ENCODE measurements around the gene RASL10B. TPM values are rescaled to one million over a fixed set of nuclear protein-coding genes. Genes with fewer than 3 reads are reported as not detected.

The RASL10B gene
- total and polyA plus RNA-seq, 10 of the 15 experiments (the other 5 are each of a cell fraction or from before 2014, with no cell fraction given): not detected

DNA sequence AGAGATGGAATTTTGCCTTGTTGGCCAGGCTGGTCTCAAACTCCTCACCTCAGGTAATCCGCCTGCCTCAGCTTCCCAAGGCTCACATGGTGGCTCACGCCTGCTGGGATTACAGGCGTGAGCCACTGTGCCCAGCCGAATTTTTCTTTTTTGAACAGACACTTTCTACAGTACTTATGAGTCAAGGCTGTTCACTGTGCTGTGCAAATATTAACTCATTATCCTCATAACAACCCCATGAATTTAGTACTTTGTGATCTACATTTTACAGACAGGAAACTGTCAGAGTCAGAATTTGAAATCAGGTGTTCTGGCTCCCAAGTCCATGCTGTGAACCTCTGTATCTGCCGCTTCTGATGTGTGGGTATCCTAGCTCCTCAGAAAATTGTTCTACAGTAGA is 25.7 kb upstream of the RASL10B start (continued):
- TF ChIP-seq, protein P1, sequence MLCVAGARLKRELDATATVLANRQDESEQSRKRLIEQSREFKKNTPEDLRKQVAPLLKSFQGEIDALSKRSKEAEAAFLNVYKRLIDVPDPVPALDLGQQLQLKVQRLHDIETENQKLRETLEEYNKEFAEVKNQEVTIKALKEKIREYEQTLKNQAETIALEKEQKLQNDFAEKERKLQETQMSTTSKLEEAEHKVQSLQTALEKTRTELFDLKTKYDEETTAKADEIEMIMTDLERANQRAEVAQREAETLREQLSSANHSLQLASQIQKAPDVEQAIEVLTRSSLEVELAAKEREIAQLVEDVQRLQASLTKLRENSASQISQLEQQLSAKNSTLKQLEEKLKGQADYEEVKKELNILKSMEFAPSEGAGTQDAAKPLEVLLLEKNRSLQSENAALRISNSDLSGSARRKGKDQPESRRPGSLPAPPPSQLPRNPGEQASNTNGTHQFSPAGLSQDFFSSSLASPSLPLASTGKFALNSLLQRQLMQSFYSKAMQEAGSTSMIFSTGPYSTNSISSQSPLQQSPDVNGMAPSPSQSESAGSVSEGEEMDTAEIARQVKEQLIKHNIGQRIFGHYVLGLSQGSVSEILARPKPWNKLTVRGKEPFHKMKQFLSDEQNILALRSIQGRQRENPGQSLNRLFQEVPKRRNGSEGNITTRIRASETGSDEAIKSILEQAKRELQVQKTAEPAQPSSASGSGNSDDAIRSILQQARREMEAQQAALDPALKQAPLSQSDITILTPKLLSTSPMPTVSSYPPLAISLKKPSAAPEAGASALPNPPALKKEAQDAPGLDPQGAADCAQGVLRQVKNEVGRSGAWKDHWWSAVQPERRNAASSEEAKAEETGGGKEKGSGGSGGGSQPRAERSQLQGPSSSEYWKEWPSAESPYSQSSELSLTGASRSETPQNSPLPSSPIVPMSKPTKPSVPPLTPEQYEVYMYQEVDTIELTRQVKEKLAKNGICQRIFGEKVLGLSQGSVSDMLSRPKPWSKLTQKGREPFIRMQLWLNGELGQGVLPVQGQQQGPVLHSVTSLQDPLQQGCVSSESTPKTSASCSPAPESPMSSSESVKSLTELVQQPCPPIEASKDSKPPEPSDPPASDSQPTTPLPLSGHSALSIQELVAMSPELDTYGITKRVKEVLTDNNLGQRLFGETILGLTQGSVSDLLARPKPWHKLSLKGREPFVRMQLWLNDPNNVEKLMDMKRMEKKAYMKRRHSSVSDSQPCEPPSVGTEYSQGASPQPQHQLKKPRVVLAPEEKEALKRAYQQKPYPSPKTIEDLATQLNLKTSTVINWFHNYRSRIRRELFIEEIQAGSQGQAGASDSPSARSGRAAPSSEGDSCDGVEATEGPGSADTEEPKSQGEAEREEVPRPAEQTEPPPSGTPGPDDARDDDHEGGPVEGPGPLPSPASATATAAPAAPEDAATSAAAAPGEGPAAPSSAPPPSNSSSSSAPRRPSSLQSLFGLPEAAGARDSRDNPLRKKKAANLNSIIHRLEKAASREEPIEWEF (IDR thresholded peaks at IDR 0.05; ENCODE audit: insufficient replicate concordance, low read depth, low read length): no peak
- no peak for TF ChIP-seq EP300 (IDR thresholded peaks at IDR 0.05; ENCODE audit: borderline replicate concordance in 1 of 2, control insufficient read depth in 1 of 2, low read depth in 2 of 2, low read length in 2 of 2)
- TF ChIP-seq CHD4 (IDR thresholded peaks at IDR 0.05): no peak
- no peak for TF ChIP-seq KLF5 (IDR thresholded peaks at IDR 0.05; ENCODE audit: partially characterized antibody)
- TF ChIP-seq POLR2AphosphoS2 (IDR thresholded peaks at IDR 0.05; ENCODE audit: low read depth, low read length): no peak
- TF ChIP-seq NFYB (IDR thresholded peaks at IDR 0.05; ENCODE audit: insufficient read depth, low read depth, low read length): no peak
- no peak for TF ChIP-seq ZNF24 (IDR thresholded peaks at IDR 0.05)

Measured in GM12878 (cell line).